Measurements from ENCODE around the gene NLRP4.

NLRP4 gene

GRCh38 chr19:55870736-55871135 is 34.4 kb downstream of the NLRP4 start:
- no peak overlapping the region for H3K4me3 ChIP-seq (ENCODE audit: low read depth, low read length)
- TF ChIP-seq CTCF (IDR thresholded peaks at IDR 0.05; ENCODE audit: borderline replicate concordance, insufficient read depth, low read depth, low read length) = no peak

GRCh38 chr19:55877211-55877610 is 40.9 kb downstream of the NLRP4 start:
- TF ChIP-seq CTCF (IDR thresholded peaks at IDR 0.05; ENCODE audit: borderline replicate concordance, insufficient read depth, low read depth, low read length) = no peak
- H3K4me3 ChIP-seq (ENCODE audit: low read depth, low read length) = no peak overlapping the region

- H3K4me3 ChIP-seq (ENCODE audit: low read depth, low read length) = no peak overlapping the region
- TF ChIP-seq CTCF (IDR thresholded peaks at IDR 0.05; ENCODE audit: borderline replicate concordance, insufficient read depth, low read depth, low read length) = no peak
Measured at GRCh38 chr19:55882626-55883025, 46.3 kb downstream of the NLRP4 start.

DNA sequence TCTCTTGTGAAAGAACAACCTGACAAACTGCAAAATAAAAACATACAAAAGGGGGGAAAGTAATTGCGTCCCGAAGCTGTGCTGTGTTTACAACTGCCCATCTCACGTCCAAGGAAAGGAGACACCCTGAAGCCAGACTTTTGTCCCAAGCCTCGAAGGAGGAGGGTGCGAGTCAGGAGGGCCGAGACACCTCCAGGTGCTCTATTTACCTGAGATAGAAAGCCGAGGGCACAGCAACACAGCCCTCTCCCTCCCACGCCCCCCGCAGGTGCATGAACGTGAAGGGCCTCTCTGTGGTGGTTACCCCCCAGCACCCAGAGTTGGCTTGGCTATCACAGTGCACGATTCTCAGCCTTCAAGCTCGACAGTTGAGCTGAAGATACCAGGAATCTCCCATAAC is 62.6 kb downstream of the NLRP4 start:
- TF ChIP-seq CTCF (IDR thresholded peaks at IDR 0.05; ENCODE audit: borderline replicate concordance, insufficient read depth, low read depth, low read length) = no peak
- H3K4me3 ChIP-seq (ENCODE audit: low read depth, low read length) = no peak overlapping the region

GRCh38 chr19:55901369-55902079 is 65.2 kb downstream of the NLRP4 start:
- no peak for TF ChIP-seq CTCF (IDR thresholded peaks at IDR 0.05; ENCODE audit: borderline replicate concordance, insufficient read depth, low read depth, low read length)

GRCh38 chr19:55902080-55902751 is 65.9 kb downstream of the NLRP4 start:
- no peak for TF ChIP-seq CTCF (IDR thresholded peaks at IDR 0.05; ENCODE audit: borderline replicate concordance, insufficient read depth, low read depth, low read length)
- H3K4me3 ChIP-seq (ENCODE audit: low read depth, low read length) = no peak overlapping the region

More at GRCh38 chr19:55901369-55902079, 65.2 kb downstream of the NLRP4 start:
- no peak overlapping the region for H3K4me3 ChIP-seq (ENCODE audit: low read depth, low read length)

DNA sequence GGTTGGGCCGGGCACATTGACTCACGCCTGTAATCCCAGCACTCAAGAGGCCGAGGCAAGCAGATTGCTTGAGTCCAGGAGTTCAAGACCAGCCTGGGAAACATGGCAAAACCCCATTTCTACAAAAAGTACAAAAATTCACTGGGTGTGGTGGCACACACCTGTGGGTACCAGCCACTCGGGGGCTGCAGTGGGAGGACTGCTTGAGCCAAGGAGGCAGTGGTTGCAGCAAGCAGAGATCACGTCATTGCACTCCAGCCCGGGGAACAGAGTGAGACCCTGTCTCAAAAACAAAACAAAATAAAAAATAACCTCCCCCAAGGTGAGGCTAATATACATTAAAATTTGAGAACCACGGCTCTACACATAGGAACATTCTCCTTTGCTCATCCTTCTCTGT is 70.9 kb downstream of the NLRP4 start:
- TF ChIP-seq CTCF (IDR thresholded peaks at IDR 0.05; ENCODE audit: borderline replicate concordance, insufficient read depth, low read depth, low read length) = no peak
- H3K4me3 ChIP-seq (ENCODE audit: low read depth, low read length) = no peak overlapping the region

Measured in GM12875 (cell line).